ENCODE results near the gene PRRX1.

The PRRX1 gene

GRCh38 chr1:170659399-170660035 is 4.4 kb upstream of the PRRX1 start:
- in situ Hi-C loops (cut with MboI; ENCODE audit: low pct_unique_long_range_greater_than_20kb, low sequenced_read_pairs, unreplicated experiment) = no loop called here
- no peak for TF ChIP-seq CTCF (IDR thresholded peaks at IDR 0.05; ENCODE audit: extremely low read depth, insufficient read depth, missing control alignments)
- DNase-seq (ENCODE audit: low spot score) = no peak

- no peak for DNase-seq (ENCODE audit: low spot score)
- TF ChIP-seq CTCF (IDR thresholded peaks at IDR 0.05; ENCODE audit: extremely low read depth, insufficient read depth, missing control alignments) = no peak
- in situ Hi-C loops (cut with MboI; ENCODE audit: low pct_unique_long_range_greater_than_20kb, low sequenced_read_pairs, unreplicated experiment) = no loop called here
Observed at GRCh38 chr1:170660281-170660713, 3.6 kb upstream of the PRRX1 start.

- in situ Hi-C loops (cut with MboI; ENCODE audit: low pct_unique_long_range_greater_than_20kb, low sequenced_read_pairs, unreplicated experiment) = no loop called here
- no peak for DNase-seq (ENCODE audit: low spot score)
- TF ChIP-seq CTCF (IDR thresholded peaks at IDR 0.05; ENCODE audit: extremely low read depth, insufficient read depth, missing control alignments) = no peak
Observed at GRCh38 chr1:170660871-170661645, 2.9 kb upstream of the PRRX1 start.

- DNase-seq (ENCODE audit: low spot score) = no peak
- TF ChIP-seq CTCF (IDR thresholded peaks at IDR 0.05; ENCODE audit: extremely low read depth, insufficient read depth, missing control alignments) = no peak
- in situ Hi-C loops (cut with MboI; ENCODE audit: low pct_unique_long_range_greater_than_20kb, low sequenced_read_pairs, unreplicated experiment) = no loop called here
Observed at GRCh38 chr1:170661646-170662411, 2.1 kb upstream of the PRRX1 start.

DNA sequence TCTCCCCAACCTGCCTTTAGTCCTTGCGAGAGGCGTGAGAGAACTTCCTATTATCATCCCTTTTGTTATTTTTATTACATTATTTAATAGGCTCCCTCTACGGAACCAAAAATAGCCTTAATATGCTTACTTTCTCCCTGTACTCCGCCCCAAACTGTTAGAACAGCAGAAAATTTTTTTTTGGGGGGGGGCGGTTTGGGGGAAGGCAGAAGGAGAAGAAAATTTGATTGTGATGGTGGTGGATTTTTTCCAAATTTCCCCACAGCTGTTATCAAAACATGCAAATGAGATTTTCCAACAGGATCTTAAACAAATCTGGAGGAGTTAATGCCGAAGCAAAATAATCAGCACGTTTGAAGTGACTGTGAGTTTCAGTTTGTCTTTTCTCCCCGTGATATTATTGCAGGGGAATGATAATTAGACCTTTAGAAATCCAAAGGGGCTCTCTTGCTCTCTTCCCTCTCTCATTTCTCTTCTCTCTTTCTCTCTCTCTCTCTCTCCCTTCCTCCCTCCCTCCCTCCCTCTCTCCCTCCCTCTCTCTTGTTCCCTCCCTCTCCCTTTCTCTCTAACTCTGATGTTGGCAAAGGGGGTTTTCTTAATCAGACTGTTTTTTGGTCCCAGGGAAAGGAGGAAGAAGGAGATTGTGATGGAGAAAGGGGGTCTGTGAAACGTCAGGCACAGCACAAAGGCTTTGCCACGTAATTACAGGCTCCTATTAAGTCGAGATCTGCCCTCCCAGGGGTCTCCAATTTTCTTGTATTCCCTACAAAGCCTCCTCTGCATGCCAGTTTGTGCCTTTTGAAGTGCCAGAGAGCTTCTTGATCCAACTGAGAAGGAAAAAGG is 1.1 kb upstream of the PRRX1 start:
- DNase-seq (ENCODE audit: low spot score) = no peak
- in situ Hi-C loops (cut with MboI; ENCODE audit: low pct_unique_long_range_greater_than_20kb, low sequenced_read_pairs, unreplicated experiment) = no loop called here
- TF ChIP-seq CTCF (IDR thresholded peaks at IDR 0.05; ENCODE audit: extremely low read depth, insufficient read depth, missing control alignments) = no peak

Data from GM13977 (cell line).